Astrocyte (in vitro differentiated cells and primary cell): Measurements from ENCODE around the gene COPE.
"Not testable (repeated sequence)": the region's sequence is repeated elsewhere in the genome, so short reads cannot be mapped to it uniquely, and the experiment has no call there.

Experiments used
- EZH2 ChIP-seq: IDR thresholded peaks from 2 replicates; pipeline ENCODE4 v1.6.1; 2012; ENCODE audit warnings: mild to moderate bottlenecking, low read length, inconsistent platforms; ENCODE audit not compliant: insufficient read depth
- TF ChIP-seq, protein P1 (sequence below): IDR thresholded peaks from 2 replicates; pipeline ENCODE4 v1.5.1; 2011; ENCODE audit warnings: low read depth, mild to moderate bottlenecking, inconsistent platforms, low read length, moderate library complexity; ENCODE audit not compliant: insufficient read depth

DNA sequence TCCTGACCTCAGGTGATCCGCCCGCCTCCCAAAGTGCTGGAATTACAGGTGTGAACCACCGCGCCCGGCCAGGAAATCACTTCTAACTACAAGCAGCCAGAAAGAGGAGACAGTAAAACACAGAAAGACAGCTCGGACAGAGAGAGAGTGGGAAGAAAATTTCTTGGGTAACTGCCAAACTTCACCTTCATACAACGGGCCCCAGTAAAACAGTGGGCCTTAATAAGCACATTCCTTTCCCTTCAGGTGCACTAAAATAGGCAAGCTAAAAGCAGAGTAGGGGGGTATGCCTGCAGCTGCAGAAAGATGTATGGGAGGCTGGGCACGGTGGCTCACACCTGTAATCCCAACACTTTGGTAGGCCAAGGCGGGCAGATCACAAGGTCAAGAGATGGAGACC is 1.6 kb downstream of the COPE start:
- TF ChIP-seq, protein P1, sequence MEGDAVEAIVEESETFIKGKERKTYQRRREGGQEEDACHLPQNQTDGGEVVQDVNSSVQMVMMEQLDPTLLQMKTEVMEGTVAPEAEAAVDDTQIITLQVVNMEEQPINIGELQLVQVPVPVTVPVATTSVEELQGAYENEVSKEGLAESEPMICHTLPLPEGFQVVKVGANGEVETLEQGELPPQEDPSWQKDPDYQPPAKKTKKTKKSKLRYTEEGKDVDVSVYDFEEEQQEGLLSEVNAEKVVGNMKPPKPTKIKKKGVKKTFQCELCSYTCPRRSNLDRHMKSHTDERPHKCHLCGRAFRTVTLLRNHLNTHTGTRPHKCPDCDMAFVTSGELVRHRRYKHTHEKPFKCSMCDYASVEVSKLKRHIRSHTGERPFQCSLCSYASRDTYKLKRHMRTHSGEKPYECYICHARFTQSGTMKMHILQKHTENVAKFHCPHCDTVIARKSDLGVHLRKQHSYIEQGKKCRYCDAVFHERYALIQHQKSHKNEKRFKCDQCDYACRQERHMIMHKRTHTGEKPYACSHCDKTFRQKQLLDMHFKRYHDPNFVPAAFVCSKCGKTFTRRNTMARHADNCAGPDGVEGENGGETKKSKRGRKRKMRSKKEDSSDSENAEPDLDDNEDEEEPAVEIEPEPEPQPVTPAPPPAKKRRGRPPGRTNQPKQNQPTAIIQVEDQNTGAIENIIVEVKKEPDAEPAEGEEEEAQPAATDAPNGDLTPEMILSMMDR, result not testable (repeated sequence)
- TF ChIP-seq EZH2, result not testable (repeated sequence)
